ENCODE measurements around the gene MVD.

Gene MVD

DNA sequence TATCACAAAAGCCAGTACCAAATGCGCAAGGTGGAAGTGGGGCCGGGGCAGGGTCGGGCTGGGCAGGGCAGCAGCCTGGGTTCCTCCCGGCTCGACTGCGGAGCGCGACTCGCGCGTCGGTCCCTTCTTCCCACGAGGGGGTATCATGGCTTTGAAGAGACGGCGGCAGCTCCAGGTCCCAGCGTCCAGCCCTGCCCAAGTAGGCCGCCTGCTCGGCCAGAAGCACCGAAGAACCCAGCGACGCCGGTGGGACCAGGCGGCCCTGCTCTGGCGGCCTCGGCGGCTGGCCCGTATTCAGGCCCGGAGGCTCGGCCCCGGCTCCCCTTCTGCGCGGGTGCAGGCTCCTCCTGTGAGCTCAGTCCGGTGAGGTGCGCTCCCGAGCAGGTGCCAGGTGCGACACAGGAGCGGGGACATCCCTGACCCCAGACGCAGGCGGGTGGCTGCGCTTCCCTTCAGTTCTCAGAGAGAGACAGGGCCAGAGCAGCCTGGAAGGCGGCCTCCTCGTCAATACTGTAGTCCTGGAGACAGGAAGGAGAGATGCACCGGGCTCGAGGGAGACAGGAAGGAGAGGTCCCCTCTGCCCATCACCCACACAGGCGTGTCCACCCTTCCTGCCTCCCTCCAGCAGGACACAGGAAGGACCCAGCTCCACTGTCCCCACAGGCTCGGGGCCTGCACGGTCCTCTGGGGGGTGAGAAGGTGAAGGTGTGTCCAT, 34.4 kb upstream of the MVD start:
- no peak for DNase-seq

DNA sequence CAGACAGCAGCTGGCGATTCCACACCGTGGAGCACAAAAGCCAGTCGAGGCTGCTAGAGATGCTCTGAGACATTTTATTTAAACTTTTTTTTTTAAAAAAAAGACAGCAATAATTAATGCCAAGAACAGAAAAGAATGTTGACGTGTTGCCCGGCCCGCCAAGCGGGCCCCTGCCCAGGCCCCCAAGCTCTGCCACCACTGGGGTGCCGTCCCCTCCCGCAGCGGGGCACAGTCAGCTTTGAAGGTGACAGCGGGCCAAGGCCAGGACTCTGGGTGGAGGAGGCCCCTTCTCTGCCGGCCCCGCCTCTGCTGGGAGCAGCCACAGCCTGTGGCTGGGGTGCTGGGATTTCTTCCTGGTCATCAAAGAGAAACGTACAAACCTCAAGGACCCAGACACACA, 33.5 kb upstream of the MVD start:
- DNase-seq: no peak

- DNase-seq: no peak
These were observed 32.9 kb upstream of the MVD start for GRCh38 chr16:88695753-88696152.

GRCh38 chr16:88695218-88695617, 32.3 kb upstream of the MVD start:
- no peak for DNase-seq

DNA sequence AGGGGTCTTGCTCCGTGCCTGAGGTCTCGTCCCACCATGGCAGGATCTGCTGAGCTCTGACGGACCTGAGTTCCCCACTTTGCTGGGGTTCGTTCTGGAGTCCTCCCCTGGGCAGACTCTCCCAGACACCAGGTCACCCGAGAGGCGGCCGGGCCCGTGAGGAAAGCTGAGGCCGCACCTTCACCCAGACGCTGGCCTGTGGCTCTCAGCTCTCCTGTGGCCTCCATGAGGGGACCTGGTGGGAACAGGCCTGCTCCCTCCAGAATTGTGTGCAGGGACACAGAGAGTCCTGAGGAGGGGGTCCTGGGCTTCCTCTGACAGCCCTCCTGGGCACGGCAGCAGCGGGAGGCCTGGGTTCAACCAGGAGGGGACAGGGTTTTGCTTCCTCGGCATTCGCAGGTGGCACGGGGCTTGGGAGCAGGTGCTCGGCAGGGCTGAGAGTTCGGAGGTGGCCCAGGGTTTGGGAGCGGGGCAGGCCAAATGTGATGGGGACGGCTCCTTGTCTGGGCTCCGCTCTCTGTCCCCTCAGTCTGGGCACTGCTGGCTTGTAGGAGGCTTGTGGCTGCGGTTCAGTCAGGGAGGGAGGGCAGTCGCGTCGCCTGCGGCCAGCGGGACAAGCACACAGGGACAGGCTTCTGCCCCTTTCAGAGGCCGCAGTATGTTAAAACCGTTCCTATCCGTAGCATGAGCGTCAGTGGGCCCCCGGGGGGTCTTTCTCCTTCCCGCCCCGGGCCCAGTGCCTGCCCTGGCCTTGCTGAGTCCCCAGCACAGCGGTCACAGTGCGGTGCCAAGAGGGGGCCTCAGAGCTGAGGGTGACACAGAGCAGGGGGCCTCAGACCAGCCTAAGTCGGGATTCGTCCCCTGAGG, 31.6 kb upstream of the MVD start:
- DNase-seq: no peak

- DNase-seq: no peak
These were observed 30.7 kb upstream of the MVD start for GRCh38 chr16:88693420-88694177.

GRCh38 chr16:88692861-88693260, 30.0 kb upstream of the MVD start:
- DNase-seq: peak in 1 of 5 donors; percentile 38

- peak in 1 of 5 donors; percentile 73 for DNase-seq
These were observed 29.2 kb upstream of the MVD start for GRCh38 chr16:88691924-88692560.

GRCh38 chr16:88691129-88691813, 28.4 kb upstream of the MVD start:
- no peak for DNase-seq

GRCh38 chr16:88690341-88691128, 27.6 kb upstream of the MVD start:
- DNase-seq: no peak

GRCh38 chr16:88688013-88688778, 25.3 kb upstream of the MVD start:
- DNase-seq: no peak

DNA sequence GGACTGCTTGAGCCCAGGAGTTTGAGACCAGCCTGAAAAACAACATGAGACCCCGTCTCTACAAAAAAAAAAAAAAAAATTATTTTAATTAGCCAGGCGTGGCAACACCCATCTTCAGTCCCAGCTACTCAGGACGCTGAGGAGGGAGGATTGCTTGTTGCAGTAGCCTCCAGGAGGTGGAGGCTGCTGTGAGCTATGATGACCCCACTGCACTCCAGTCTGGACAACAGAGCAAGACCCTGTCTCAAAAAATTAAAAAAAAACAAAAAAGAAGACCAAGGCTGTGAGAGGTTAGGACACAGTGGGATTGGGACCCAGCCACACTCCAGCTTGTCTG, 24.8 kb upstream of the MVD start:
- DNase-seq: no peak

DNA sequence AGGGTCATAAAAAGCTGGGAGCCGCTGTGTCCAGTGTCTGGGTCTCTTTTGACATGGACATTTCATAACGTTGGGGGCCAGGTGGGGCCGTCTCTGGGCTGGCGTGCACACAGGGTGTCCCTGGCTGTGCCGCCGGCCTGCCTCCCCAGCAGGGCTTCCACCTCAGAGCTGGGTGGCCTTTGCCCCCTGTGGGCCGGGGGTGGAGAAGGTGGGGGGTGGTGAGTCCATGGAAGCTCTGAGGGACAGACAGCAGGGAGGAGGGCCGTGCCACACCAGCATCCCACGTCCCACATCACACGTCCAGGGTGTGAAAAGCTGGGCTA, 24.3 kb upstream of the MVD start:
- no peak for DNase-seq

- DNase-seq: peak; percentile 77 to 83 (median 80)
These were observed 23.8 kb upstream of the MVD start, which contains the start of gene SNAI3 for GRCh38 chr16:88686439-88687253. Gene SNAI3, minus strand, starts transcription at chr16:88686507. Its CDS starts 101 bp downstream, at chr16:88686406.

GRCh38 chr16:88686062-88686438, 23.2 kb upstream of the MVD start:
- peak in 2 of 5 donors; percentile 39 to 56 for DNase-seq

GRCh38 chr16:88685156-88686061, 22.5 kb upstream of the MVD start:
- peak in 2 of 5 donors; percentile 40 to 45 for DNase-seq

GRCh38 chr16:88684569-88685155, 21.8 kb upstream of the MVD start:
- no peak for DNase-seq

Measured in T-helper 1 cell (primary cell).